Measurements from ENCODE around the gene TNIK.

- TF ChIP-seq, protein P1, sequence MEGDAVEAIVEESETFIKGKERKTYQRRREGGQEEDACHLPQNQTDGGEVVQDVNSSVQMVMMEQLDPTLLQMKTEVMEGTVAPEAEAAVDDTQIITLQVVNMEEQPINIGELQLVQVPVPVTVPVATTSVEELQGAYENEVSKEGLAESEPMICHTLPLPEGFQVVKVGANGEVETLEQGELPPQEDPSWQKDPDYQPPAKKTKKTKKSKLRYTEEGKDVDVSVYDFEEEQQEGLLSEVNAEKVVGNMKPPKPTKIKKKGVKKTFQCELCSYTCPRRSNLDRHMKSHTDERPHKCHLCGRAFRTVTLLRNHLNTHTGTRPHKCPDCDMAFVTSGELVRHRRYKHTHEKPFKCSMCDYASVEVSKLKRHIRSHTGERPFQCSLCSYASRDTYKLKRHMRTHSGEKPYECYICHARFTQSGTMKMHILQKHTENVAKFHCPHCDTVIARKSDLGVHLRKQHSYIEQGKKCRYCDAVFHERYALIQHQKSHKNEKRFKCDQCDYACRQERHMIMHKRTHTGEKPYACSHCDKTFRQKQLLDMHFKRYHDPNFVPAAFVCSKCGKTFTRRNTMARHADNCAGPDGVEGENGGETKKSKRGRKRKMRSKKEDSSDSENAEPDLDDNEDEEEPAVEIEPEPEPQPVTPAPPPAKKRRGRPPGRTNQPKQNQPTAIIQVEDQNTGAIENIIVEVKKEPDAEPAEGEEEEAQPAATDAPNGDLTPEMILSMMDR (IDR thresholded peaks at IDR 0.05; ENCODE audit: low read depth, low read length), result no peak
- no peak for TF ChIP-seq MYC (IDR thresholded peaks at IDR 0.05; ENCODE audit: low read depth, low read length)
- no peak for TF ChIP-seq MAX (IDR thresholded peaks at IDR 0.05; ENCODE audit: low read depth, low read length)
Measured at GRCh38 chr3:171133796-171134569, 326.2 kb downstream of the TNIK start.

Data from NB4 (cell line).